ENCODE measurements around the gene ESYT2. TPM values are rescaled to one million over a fixed set of nuclear protein-coding genes. Genes with fewer than 3 reads are reported as not detected.

Gene ESYT2
- total and polyA plus RNA-seq, 9 of the 15 experiments (the other 6 are each of a cell fraction or from before 2014, with no cell fraction given), result 5.8 to 86.9 (median 64.7) TPM

- TF ChIP-seq MNT (conservative IDR thresholded peaks at IDR 0.05), result peak; percentile 79 to 92
- peak; percentile 52 for TF ChIP-seq TFAP4 (CRISPR knock-in tag; IDR thresholded peaks at IDR 0.05; ENCODE audit: borderline replicate concordance)
- peak; percentile 70 for TF ChIP-seq MGA (IDR thresholded peaks at IDR 0.05)
- no peak for TF ChIP-seq MLX (CRISPR knock-in tag; conservative IDR thresholded peaks at IDR 0.05)
- TF ChIP-seq ZNF184 (CRISPR knock-in tag; IDR thresholded peaks at IDR 0.05), result no peak
- 0 out of 2 replicates have a peak, but pooled peaks have one; percentile 58 for TF ChIP-seq GABPB2 (CRISPR knock-in tag; conservative IDR thresholded peaks at IDR 0.05)
- TF ChIP-seq ZBED1 (IDR thresholded peaks at IDR 0.05), result no peak
- no peak for TF ChIP-seq CBX2 (IDR thresholded peaks at IDR 0.05; ENCODE audit: insufficient read depth, low read length, poor library complexity, severe bottlenecking)
- TF ChIP-seq GMEB1 (CRISPR knock-in tag; IDR thresholded peaks at IDR 0.05), result peak; percentile 67
Measured at GRCh38 chr7:158863611-158864506, 34.5 kb upstream of the ESYT2 start (continued).

Measured in K562 (cell line).